ENCODE results near the gene MBNL1.

MBNL1 gene

GRCh38 chr3:152295344-152295743, 26.6 kb downstream of the MBNL1 start:
- in situ Hi-C loops (cut with MboI; ENCODE audit: low sequenced_read_pairs), result no loop called here

GRCh38 chr3:152295806-152296205, 27.1 kb downstream of the MBNL1 start:
- in situ Hi-C loops (cut with MboI; ENCODE audit: low sequenced_read_pairs), result no loop called here

- in situ Hi-C loops (cut with MboI; ENCODE audit: low sequenced_read_pairs), result no loop called here
Observed at GRCh38 chr3:152296382-152296781, 27.7 kb downstream of the MBNL1 start.

GRCh38 chr3:152296971-152297370, 28.2 kb downstream of the MBNL1 start:
- in situ Hi-C loops (cut with MboI; ENCODE audit: low sequenced_read_pairs), result no loop called here

- in situ Hi-C loops (cut with MboI; ENCODE audit: low sequenced_read_pairs), result no loop called here
Observed at GRCh38 chr3:152298393-152299248, 29.9 kb downstream of the MBNL1 start.

- in situ Hi-C loops (cut with MboI; ENCODE audit: low sequenced_read_pairs), result no loop called here
Observed at GRCh38 chr3:152299249-152299976, 30.7 kb downstream of the MBNL1 start.

- in situ Hi-C loops (cut with MboI; ENCODE audit: low sequenced_read_pairs), result no loop called here
Observed at GRCh38 chr3:152300029-152300731, 31.5 kb downstream of the MBNL1 start.

- in situ Hi-C loops (cut with MboI; ENCODE audit: low sequenced_read_pairs), result no loop called here
Observed at GRCh38 chr3:152301745-152302181, 33.0 kb downstream of the MBNL1 start.

- in situ Hi-C loops (cut with MboI; ENCODE audit: low sequenced_read_pairs), result no loop called here
Observed at GRCh38 chr3:152302521-152303021, 33.8 kb downstream of the MBNL1 start.

GRCh38 chr3:152304160-152304559, 35.4 kb downstream of the MBNL1 start:
- in situ Hi-C loops (cut with MboI; ENCODE audit: low sequenced_read_pairs), result no loop called here

GRCh38 chr3:152305075-152305474, 36.3 kb downstream of the MBNL1 start:
- in situ Hi-C loops (cut with MboI; ENCODE audit: low sequenced_read_pairs), result no loop called here

GRCh38 chr3:152307829-152308474, 39.2 kb downstream of the MBNL1 start:
- in situ Hi-C loops (cut with MboI; ENCODE audit: low sequenced_read_pairs), result no loop called here

- in situ Hi-C loops (cut with MboI; ENCODE audit: low sequenced_read_pairs), result no loop called here
Observed at GRCh38 chr3:152308475-152308844, 39.7 kb downstream of the MBNL1 start.

- in situ Hi-C loops (cut with MboI; ENCODE audit: low sequenced_read_pairs), result no loop called here
Observed at GRCh38 chr3:152309031-152309430, 40.3 kb downstream of the MBNL1 start.

- in situ Hi-C loops (cut with MboI; ENCODE audit: low sequenced_read_pairs), result no loop called here
Observed at GRCh38 chr3:152309535-152310307, 41.0 kb downstream of the MBNL1 start.

GRCh38 chr3:152313430-152313829, 44.7 kb downstream of the MBNL1 start:
- in situ Hi-C loops (cut with MboI; ENCODE audit: low sequenced_read_pairs), result no loop called here

GRCh38 chr3:152313914-152314313, 45.2 kb downstream of the MBNL1 start:
- in situ Hi-C loops (cut with MboI; ENCODE audit: low sequenced_read_pairs), result no loop called here

GRCh38 chr3:152314677-152315353, 46.1 kb downstream of the MBNL1 start:
- in situ Hi-C loops (cut with MboI; ENCODE audit: low sequenced_read_pairs), result no loop called here

- in situ Hi-C loops (cut with MboI; ENCODE audit: low sequenced_read_pairs), result no loop called here
Observed at GRCh38 chr3:152315623-152316022, 46.9 kb downstream of the MBNL1 start.

GRCh38 chr3:152316318-152316717, 47.6 kb downstream of the MBNL1 start:
- in situ Hi-C loops (cut with MboI; ENCODE audit: low sequenced_read_pairs), result no loop called here

Data from HL-60/S4 (cell line).